Gastroesophageal sphincter (tissue), 2 donors: Measurements from ENCODE around the gene WBP2.

Experiments
- EP300 ChIP-seq: sonication (generic); formaldehyde crosslinking; IDR thresholded peaks from one replicate; pipeline ENCODE4 v1.6.1; 2017; ENCODE audit warnings: antibody characterized with exemption, mild to moderate bottlenecking
- POLR2A ChIP-seq, 2 donors: fragments of 450-650 bp; IDR thresholded peaks; one replicate each; pipeline ENCODE4 v1.6.1; 2017; ENCODE audit warnings: antibody characterized with exemption in 2 of 2, mild to moderate bottlenecking in 2 of 2, moderate library complexity in 1 of 2

- TF ChIP-seq EP300 = no peak
- no peak for TF ChIP-seq POLR2A (IDR thresholded peaks at IDR 0.05)
Observed at GRCh38 chr17:75822800-75823166, 32.4 kb downstream of the WBP2 start.
